ENCODE measurements around the gene TRIM8.
"Not testable (repeated sequence)": the region's sequence is repeated elsewhere in the genome, so short reads cannot be mapped to it uniquely, and the experiment has no call there.

TRIM8 gene

DNA sequence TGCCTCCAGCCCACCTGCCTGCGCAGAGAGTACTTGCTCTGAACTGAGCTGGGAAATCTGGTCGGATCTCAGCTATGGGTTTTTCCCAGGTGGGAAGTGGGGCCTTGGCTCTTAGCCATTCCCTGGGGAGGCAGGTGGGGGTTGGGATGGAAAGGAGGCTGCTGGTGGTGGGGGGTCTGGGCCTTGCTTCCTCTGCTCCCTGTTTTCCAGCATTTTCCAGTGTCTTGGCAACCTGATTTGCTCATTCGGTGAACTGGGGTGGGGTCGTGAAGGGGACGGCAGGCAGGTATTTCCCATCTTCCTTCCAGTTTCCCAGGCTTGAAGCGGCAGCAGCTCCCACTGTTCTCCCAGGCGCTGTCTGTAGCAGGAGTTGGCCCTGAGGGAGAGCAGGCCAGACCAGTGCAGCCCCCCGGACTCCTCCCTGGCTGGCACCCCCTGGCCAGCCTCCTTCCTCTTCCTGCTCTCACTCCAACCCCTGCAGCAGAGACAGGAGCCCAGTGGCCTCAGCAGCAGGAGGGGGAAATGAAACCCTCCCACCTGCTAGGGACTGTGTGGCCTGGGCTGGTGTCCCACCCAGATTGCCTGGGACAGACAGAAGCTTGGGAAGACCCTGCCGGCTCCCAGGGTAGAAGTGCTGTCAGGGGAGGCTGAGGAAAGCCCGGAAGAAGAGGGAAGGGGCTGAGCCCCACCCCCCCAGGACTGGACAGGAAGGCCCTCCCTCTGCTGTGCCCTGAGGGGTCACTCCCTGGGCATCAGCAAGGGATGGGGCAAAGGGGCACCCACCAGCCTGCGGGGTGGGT is 6.6 kb downstream of the TRIM8 start:
- DNase-seq, result peak; percentile 26 to 60

DNA sequence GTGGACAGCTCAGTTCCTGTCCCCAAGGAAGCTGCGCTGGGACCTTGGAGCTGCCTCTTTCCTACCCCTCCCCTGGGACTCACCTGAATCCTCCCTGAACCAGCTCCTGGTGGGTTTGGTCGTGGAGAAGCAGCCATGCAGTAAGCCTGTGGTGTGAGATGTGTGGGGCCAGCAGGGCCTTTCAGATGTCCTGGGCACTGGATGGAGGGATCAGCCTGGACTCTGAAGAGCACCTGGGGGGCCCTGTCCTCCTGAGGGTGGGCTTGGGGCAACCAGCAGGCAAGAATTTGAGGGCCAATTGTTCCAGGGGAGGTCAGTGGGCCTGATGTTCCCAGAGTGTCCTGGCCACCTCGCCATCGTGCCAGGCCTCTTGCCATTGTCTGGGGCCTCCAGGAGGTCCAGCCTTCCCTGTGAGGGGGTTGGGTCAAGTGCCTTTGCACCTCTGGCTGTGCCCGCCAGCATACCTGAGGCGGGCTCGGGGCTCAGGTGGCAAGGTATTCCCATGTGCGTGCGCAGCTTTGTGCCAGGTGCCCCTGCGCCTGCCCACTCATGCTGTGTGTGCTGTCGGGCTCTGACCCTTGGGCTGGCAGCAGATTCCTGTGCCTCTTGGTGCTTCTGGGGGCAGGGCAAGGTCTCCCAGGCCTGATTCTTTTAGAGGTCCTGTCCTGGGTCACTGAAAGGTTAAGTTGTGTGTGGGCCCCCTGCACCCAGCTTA is 7.3 kb downstream of the TRIM8 start:
- no peak for DNase-seq

DNA sequence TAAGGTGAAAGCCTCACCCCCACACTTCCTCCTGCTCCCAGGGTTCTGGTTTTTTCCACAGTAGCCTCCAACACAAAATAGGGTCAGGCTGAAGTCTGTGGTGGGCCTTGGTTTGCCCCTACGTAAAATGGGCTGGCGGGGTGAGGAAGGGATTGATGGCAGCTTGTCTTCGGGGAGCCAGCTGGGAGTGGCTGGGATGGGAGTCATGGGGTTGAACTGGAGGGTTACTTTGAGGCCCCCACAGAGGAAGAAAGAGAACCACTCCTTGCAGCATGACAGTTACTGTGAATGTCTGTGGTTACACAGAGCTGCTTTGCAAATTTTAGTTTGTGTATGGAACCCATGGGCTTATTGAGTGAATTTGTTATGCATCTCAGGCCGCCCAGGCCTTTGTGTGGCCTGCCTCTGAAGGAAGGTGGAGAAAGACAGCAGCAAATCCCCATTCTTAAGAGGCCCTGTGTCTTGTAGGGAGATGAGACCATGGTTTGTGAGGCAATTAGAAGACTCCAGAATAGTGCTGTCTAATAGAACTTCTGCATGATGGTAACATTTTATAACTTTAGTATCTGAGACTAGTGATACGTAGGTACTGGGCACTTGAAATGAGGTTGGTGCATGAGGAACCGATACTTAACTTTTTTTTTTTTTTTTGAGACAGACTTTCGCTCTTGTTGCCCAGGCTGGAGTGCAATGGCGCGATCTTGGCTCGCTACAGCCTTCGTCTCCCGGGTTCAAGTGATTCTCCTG is 8.1 kb downstream of the TRIM8 start:
- peak; percentile 57 to 74 for DNase-seq

DNA sequence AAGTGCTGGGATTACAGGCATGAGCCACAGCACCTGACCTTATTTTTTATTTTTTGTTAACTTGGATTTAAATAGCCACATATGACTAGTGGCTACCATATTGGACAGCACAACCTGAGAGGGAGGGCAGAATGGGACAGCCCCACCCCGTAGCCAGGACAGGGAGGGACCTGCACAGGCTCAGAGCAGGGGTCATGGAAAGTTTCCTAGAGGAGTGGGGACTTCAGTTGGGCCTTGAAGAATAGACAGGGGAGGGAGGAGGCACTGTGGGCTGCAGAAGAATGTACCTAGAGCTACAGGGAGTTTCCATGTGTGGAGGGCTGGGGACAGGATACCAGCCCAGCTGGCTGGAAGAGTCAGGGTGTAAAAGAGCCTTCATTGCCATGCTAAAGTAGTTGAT is 8.8 kb downstream of the TRIM8 start:
- DNase-seq, result no peak

DNA sequence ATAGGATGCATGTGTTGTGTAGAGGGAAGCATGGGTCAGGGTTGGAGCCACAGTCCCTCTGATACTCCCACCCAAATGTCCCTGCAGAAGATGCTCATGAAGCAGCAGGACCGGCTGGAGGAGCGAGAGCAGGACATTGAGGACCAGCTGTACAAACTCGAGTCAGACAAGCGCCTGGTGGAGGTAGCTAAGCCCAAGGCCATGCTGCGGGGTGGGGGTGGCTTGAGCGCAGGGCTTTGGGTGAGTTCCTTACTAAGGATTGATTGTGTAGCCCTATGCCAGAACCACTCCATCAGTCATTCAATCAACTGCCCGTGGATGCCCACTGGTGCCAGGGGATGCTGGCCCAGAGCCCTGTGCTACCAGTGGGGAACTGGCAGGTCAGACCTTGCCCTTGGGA is 10.3 kb downstream of the TRIM8 start:
- DNase-seq, result no peak

DNA sequence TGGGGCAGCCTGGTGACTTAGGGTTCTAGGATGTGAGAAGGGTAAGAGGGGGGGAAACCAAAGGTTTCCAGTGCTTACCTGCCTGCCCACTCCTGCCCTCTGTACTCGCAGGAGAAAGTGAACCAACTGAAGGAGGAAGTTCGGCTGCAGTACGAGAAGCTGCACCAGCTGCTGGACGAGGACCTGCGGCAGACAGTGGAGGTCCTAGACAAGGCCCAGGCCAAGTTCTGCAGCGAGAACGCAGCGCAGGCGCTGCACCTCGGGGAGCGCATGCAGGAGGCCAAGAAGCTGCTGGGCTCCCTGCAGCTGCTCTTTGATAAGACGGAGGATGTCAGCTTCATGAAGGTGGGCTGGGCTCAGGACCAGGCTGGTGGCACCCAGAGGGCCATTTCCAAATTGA is 10.7 kb downstream of the TRIM8 start:
- DNase-seq, result no peak

DNA sequence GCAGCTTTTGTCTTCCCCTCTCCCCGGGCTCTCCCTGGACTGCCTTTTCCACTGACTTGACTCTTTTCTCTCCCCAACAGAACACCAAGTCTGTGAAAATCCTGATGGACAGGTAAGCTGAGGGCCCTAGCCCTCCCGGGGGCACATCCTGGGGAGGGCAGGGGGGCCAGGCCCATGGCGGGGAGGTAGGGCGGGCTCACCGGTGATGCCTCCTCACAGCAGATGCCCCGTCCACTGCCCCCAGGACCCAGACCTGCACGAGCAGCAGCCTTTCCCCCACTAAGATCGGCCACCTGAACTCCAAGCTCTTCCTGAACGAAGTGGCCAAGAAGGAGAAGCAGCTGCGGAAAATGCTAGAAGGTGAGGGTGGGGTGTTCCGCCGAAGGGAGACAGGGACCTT is 11.7 kb downstream of the TRIM8 start:
- DNase-seq, result no peak

DNA sequence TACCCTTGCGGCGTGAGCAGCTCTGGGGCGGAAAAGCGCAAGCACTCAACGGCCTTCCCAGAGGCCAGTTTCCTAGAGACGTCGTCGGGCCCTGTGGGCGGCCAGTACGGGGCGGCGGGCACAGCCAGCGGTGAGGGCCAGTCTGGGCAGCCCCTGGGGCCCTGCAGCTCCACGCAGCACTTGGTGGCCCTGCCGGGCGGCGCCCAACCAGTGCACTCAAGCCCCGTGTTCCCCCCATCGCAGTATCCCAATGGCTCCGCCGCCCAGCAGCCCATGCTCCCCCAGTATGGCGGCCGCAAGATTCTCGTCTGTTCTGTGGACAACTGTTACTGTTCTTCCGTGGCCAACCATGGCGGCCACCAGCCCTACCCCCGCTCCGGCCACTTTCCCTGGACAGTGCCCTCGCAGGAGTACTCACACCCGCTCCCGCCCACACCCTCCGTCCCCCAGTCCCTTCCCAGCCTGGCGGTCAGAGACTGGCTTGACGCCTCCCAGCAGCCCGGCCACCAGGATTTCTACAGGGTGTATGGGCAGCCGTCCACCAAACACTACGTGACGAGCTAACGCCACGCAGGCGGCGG is 12.6 kb downstream of the TRIM8 start:
- DNase-seq, result no peak

DNA sequence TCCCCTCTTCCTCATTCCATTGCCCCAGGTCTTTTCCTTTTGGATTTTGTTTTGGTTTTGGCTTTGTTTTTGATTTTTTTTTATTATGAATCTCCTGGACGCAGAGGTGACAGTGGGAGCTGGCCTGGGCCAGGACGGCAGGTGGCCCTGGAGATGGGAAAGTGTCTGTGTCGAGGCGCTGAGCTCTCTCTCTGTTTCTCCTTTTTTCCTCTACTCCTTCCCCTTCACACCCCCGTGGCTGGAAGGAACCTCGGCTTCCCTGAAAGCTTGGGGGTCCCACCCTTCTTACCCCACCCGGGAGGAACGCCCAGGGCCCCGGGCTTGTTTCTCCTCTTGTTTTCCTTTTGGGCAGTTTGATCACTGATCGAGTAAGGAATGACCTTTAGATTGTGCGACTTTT is 13.2 kb downstream of the TRIM8 start:
- no peak for DNase-seq

DNA sequence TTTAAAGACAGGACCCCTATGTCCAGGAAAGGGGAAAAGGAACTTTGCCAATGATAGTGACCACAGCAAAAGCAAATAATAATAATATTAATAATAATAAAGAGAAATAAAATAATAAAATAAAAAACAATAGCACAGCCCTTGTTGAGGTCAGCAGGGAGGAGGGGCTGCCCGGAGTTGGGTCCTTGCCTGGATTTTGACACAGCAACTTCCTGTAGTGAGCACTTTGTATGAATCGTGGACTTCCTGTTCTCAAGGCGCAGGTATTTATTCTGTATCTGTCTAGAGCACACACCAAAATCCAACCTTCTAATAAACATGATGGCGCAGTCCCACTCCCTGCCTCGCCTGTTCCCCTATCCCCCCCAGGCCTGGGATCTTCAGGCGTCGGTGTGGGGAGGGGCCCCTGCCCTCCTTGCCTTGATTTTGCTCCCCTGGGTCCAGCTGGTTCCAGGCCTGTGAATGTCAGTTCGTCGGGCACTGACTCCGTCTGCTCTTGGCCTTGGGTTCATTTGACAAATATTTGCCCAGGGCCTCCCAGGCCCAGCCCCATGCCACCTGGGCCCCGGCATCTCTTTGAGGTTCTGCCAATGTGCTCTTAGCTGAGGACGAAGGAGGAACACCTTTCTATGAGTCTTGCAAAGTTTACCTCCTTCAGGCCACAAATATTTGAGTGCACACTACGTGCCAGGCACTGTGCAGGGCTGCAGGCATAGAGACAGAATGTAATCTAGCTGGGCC is 13.9 kb downstream of the TRIM8 start:
- no peak for DNase-seq

DNA sequence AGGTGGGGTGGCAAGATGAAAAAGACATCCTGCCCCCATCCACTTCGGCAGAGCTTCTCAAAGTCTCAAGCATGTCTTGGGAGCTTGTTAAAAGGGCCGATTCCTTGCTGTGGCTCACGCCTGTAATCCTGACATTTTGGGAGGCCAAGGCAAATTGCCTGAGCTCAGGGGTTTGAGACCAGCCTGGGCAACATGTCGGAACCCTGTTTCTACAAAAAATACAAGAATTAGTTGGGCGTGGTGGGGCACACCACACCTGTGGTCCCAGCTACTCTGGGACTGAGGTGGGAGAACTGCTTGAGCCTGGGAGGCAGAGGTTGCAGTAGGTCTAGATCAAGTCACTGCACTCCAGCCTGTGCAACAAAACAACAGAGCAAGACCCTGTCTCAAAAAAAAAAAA is 14.5 kb downstream of the TRIM8 start:
- DNase-seq, result no peak

DNA sequence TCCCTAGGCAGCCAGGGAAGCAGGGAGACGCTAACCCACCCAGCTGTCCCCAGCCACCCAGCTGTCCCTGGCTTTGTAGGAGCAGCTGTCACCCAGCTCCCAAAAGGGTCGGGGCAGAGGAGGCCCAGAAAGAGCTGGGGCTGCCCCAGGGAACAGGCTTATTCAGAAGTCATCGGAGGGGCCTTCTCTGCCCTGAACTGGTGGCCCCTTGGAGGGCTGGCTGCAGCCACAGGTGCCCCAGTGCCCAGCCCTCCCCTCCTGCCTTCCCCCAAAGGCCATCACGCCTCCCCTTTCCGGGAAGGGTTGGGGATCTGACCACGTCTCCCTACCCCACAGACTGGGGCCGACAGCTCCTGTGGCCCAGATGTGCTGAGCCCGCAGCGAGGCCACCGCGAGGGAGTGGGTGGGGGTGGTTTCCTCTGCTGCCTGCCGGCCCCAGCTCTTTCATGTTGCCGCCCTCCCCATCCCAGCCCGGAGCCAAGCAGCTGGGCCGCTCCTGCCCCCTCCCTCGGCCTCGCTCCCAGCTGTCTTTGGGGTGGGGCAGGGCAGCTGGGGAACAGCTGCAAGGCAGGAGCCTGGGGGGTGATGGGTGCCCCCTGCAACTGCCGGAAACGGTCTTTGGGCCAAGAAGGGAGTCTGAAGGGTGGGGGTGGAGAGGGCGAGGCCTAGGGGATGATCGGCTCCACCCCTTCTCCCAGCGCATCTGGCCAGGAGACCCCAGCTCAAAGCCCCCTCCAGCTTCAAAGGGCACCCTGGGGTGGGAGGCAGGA is 16.8 kb downstream of the TRIM8 start:
- DNase-seq, result peak; percentile 33 to 79

DNA sequence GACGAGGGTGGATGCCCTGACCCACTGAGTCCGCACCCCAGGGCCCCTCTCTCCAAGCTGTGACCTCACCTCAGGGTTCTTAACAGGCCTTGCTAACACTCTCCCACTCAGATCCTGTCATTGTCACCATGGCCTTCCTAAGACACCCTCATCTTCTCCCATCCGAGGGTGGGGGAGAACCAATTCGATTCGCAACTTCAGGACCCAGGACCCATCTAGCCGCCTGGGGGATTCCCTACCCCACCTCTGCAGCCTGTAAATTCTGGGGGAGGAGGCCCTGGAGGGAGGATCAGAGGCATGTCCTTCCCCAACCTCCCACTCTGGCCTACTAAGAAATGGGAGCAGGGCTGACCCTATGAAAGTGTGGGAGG is 17.4 kb downstream of the TRIM8 start:
- peak in 1 of 2 donors; percentile 42 for DNase-seq

DNA sequence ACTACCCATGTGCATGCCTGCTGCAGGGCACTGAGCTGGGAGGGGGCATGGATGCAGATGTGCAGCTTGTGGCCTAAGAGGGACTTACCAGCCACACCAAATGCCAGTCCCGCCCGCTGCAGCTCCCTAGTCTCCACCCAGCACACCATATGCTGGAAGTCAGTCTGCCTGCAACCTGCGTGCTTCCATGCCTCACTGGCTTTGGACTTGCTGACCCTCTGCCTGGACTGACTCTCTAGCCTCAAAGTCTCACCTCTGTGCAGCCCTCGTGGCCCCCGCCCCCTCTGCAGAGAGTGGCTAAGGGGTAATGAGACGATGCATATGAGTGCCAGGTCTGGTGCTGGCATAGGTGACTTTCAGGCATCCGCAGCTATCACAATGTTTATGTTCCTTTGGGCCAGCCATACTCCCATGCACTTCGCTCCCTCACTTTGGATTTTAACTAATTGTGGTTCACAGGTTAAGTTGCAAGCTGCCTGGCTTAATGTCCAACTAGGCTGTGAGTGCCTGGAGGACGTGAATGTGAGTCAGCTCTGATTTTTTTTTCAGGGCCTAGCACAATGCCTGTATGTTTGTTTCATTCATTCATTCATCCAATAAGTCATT is 21.7 kb downstream of the TRIM8 start:
- no peak for DNase-seq

DNA sequence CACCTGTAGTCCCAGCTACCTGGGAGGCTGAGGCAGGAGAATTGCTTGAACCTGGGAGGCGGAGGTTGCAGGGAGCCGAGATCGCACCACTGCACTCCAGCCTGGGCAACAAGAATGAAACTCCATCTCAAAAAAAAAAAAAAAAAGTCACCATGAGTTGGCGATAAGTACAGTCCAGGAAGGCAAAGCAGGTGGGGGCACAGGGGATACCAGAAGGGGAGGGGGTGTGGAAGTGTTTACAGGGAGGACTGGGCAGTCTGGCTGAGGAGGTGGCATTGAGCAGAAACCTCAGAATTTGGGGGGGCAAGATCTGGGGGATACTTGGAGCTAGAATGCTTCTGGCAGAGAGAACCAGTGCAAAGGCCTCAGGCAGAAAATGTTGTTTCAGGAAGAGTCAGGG is 23.1 kb downstream of the TRIM8 start:
- DNase-seq, result not testable (repeated sequence)

DNA sequence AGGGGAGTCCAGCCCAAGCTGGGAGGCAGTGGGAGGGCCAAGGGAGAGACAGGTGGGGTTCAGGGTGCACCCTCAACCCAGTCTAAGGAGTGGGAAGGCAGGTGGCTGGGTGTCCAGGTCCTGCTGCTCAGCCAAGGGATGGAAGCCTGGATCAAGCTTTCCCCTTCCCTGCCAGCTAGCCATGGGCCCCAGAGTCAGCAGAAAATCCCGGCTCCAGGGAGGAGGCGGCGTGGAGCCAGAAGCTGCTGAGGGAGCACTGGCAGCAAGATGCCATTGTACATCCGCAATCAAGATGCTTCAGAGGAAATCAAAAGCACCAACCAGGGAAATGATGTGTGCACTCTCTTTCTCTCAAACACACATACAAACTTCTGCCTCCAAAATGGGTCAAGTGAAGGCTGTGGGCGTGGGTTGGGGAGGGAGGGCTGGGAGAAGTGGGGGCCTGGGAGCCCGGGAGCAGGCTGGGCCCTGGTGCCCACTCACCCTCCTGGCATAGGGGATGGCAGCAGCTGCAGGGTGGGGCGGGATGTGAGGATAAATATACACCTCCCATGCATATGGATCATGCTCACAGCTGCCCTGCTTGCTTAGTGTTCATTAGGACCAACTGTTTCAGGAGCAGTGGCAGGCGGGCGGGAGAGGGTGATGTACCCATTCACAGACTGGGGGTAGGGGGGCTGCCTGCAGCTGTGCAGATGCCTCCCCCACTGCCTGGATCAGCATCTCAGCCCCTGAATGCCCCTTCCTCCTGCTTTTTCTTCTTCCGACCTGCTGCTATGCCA is 24.2 kb downstream of the TRIM8 start:
- DNase-seq, result no peak

DNA sequence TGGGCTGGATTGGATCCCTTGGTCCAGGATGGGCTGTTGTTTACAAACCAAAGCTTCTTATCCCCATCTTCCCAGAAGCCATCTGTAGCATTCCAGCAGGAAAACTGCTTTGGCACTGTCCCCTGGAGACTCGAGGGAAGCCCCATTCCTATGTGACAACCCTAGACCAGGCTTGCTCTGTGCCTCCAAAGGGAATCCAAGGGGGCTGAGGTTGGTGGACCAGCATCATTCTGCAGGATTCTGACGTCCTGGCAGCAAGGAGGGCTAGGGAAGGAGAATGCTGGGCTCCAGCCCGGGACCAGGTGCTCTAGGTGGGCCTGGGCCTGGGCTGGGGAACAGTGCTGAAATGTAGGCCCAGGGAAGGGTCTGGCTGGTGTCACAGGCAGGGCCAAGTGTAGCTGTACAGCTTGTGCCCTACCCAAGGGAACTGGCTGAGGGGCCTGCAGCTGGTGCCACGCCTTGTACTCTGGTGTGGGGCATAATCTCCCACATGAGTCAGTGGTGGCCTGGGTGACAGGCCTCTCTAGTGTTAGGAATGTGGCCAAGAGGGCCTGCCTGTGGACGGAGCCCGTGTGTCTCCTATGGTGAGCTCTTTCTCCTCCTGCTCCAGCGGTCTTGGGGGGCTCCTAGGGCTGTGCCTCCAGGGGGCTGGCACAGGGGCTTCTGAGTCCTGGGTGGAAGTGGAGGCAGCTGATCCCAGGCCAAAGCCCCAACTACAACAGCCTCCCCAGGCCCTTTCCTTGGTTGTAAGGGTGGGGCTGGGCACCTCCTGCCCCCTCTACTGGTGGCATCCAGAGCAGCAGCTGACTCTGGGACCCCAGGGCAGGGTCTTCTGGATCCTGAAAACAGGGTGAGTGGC is 25.2 kb downstream of the TRIM8 start:
- DNase-seq, result no peak

DNA sequence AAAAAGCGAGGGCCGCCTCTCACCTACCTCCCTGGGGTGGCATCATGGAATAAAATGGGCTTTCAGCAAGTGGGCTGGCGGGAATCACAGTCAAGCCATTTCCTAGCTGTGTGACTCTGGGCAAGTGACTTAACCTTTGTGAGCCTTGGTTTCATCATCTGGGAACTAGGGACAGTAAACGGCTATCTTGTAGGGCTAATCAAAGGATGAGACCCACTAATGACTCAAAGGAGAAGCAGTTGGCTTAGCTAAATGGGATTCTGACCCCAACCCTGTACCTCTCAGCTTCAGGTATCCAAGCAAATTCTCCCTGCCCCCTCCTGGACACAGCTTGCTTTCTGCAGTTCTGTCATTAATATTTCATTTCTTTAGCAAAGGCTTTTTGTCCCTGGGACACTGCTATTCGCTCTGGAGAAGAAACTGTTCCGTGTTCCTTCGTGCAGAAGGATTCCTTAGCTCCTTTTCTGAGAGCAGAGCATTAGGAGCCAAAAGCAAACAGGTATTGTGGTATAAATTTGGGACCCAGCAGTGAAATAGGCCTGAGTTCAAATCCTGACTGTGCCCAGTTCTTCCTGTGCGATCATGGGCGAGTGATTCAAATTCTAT is 25.9 kb downstream of the TRIM8 start:
- DNase-seq, result no peak

DNA sequence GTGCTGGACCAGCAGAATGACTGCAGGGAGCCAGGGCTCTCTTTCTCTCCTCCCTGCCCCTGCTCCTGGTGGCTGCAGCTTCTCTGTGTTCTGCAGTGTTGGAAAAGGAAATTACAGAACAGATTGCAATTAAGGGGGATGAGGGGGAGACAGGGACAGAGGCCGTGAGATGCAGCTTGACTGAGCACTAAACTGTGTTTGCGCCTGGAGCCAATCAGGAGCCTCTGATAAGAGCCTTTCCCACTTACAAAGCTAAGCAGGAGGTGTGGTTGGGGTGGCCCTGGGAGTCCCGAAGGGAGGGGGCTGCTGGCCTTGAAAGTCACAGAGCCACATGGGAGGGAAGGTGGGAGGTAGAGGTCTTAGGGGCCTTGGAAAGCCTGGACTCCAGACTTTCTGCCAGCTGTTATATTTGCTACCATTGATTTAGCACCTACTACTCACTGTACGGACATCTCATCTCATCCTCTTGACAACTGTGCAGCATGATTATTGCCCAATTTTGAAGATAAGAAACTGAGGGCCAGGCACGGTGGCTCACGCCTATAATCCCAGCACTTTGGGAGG is 26.7 kb downstream of the TRIM8 start:
- no peak for DNase-seq

Measured in inflammatory macrophage (primary cell).